GM12878 (cell line): ENCODE data around the gene REEP5. TPM values are rescaled to one million over a fixed set of nuclear protein-coding genes. Genes with fewer than 3 reads are reported as not detected.
A peak's percentile ranks its signal among the peaks of the same experiment; 100 is the strongest.

ENCODE experiments used
- MTA3 ChIP-seq: IDR thresholded peaks from 2 replicates; pipeline ENCODE4 v1.6.1; 2012; ENCODE audit warnings: low read length, inconsistent platforms, borderline replicate concordance
- STAT1 ChIP-seq: fragments of 450-650 bp; conservative IDR thresholded peaks from 2 replicates; pipeline ENCODE4 v1.6.1; 2014; ENCODE audit warnings: antibody characterized with exemption, mild to moderate bottlenecking
- YY1 ChIP-seq: IDR thresholded peaks from 2 replicates; pipeline ENCODE4 v1.6.1; 2011; ENCODE audit warnings: low read depth, mild to moderate bottlenecking, low read length
- polyA plus RNA-seq, 11 experiments: library from polyadenylated mRNA; depleted of rRNA in 4 of 11; unstranded in 6 of 11; stranded (reverse) in 5 of 11; fragments of >200 nt; fragmentation: Nextera tagmentation in 4 of 11; fragmentation: Illumina TruSeq in 1 of 11; extraction: Ambion mirVana in 4 of 11; extraction: Trizol in 1 of 11; gene quantifications; 1 replicate in 1 of 11; 2 replicates in 10 of 11; pipeline versions ENCODE4 v1.2.1 to v1.2.3, GENCODE V29; 2011 to 2016; ENCODE audit warnings: inconsistent platforms in 2 of 11, missing spikeins in 2 of 11, low read depth in 1 of 11
- total RNA-seq, 4 experiments: library from RNA; depleted of rRNA in 3 of 4; stranded (reverse); fragments of >200 nt in 3 of 4; fragmentation: Illumina TruSeq in 1 of 4; extraction: Trizol in 1 of 4; gene quantifications; 2 replicates each; pipeline versions ENCODE4 v1.2.1 to v1.2.3, GENCODE V29; 2013 to 2021
- TF ChIP-seq, protein P1 (sequence below): fragments of 450-650 bp; IDR thresholded peaks from 2 replicates; pipeline ENCODE4 v1.6.1; 2017; ENCODE audit warnings: low read depth, mild to moderate bottlenecking, moderate library complexity
- TF ChIP-seq, protein P2 (sequence below): fragments of 450-650 bp; IDR thresholded peaks from 2 replicates; pipeline ENCODE4 v1.6.1; 2017; ENCODE audit warnings: mild to moderate bottlenecking, moderate library complexity

REEP5 gene
- total and polyA plus RNA-seq, 10 of the 15 experiments (the other 5 are each of a cell fraction or from before 2014, with no cell fraction given), result 30.5 to 211 (median 113) TPM

DNA sequence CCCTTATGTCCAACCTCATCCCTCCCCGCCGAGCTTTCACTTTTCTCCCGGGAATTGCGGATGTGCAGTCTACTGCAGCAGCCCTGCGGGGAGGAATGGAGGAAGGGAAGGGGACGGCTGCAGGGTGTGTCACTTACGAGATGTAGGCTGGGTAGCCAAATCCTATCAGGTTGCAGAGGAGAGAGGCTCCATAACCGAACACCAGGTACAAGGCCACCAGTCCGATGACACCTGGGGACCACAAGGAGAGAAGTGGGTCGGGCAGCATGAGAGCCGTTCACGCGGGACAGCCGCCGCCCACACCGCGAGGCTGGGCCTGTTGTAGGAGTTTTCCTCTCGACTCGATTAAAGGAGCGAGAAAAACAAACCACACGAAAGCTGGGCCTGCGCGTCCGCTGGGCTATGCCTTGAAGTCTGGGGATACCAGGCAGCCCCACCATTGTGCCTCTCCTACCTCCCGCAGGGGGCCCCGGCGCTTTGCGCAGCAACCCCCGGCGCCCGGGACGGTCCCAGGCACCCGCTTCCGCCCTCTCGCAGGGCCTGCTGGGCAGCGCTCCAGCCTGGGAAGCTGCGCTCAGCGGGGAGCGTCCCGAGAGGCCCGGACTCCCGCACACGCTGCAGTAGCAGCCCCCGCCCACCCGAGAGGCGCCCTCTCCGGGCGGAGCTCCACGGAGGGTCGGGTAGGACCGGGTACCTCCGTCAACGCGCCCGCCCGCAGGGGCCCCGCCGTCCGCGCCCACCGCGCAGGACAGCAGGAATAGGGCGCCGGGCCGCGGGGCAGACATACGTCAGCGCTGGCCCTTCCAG, 798 bp downstream of the REEP5 start (continued):
- TF ChIP-seq, protein P1, sequence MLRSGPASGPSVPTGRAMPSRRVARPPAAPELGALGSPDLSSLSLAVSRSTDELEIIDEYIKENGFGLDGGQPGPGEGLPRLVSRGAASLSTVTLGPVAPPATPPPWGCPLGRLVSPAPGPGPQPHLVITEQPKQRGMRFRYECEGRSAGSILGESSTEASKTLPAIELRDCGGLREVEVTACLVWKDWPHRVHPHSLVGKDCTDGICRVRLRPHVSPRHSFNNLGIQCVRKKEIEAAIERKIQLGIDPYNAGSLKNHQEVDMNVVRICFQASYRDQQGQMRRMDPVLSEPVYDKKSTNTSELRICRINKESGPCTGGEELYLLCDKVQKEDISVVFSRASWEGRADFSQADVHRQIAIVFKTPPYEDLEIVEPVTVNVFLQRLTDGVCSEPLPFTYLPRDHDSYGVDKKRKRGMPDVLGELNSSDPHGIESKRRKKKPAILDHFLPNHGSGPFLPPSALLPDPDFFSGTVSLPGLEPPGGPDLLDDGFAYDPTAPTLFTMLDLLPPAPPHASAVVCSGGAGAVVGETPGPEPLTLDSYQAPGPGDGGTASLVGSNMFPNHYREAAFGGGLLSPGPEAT, result 0 out of 2 replicates have a peak, but pooled peaks have one; percentile 29
- TF ChIP-seq MTA3 (no peak; the same call in 1 of the 2 replicates), STAT1 (no peak), YY1 (0 out of 2 replicates have a peak, but pooled peaks have one; percentile 10)
- TF ChIP-seq, protein P2, sequence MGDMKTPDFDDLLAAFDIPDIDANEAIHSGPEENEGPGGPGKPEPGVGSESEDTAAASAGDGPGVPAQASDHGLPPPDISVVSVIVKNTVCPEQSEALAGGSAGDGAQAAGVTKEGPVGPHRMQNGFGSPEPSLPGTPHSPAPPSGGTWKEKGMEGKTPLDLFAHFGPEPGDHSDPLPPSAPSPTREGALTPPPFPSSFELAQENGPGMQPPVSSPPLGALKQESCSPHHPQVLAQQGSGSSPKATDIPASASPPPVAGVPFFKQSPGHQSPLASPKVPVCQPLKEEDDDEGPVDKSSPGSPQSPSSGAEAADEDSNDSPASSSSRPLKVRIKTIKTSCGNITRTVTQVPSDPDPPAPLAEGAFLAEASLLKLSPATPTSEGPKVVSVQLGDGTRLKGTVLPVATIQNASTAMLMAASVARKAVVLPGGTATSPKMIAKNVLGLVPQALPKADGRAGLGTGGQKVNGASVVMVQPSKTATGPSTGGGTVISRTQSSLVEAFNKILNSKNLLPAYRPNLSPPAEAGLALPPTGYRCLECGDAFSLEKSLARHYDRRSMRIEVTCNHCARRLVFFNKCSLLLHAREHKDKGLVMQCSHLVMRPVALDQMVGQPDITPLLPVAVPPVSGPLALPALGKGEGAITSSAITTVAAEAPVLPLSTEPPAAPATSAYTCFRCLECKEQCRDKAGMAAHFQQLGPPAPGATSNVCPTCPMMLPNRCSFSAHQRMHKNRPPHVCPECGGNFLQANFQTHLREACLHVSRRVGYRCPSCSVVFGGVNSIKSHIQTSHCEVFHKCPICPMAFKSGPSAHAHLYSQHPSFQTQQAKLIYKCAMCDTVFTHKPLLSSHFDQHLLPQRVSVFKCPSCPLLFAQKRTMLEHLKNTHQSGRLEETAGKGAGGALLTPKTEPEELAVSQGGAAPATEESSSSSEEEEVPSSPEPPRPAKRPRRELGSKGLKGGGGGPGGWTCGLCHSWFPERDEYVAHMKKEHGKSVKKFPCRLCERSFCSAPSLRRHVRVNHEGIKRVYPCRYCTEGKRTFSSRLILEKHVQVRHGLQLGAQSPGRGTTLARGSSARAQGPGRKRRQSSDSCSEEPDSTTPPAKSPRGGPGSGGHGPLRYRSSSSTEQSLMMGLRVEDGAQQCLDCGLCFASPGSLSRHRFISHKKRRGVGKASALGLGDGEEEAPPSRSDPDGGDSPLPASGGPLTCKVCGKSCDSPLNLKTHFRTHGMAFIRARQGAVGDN, result no peak
